ENCODE results near the gene NAGK. TPM values are rescaled to one million over a fixed set of nuclear protein-coding genes. Genes with fewer than 3 reads are reported as not detected.

NAGK gene
- total and polyA plus RNA-seq, 2 donors (not counting 3 experiments of a cell fraction or from before 2014, with no cell fraction given), result 130 to 184 TPM

GRCh38 chr2:71042287-71042686 lies 26.2 kb upstream of the NAGK start:
- Histone ChIP-seq H3K27ac (ENCODE audit: insufficient read depth, low read depth, low read length) (no peak overlapping the region), H3K27me3 (ENCODE audit: control insufficient read depth in 2 of 2, insufficient read depth in 2 of 2, low read length in 2 of 2) (no peaks in the 10 kb centered on the region), H3K4me3 (replicated peaks in 1 of 3; ENCODE audit: insufficient read depth in 1 of 3, low read depth in 1 of 3, low read length in 3 of 3) (no peak overlapping the region), H3K4me1 (ENCODE audit: control insufficient read depth, extremely low read depth, insufficient read depth, low read length) (no peaks in the 10 kb centered on the region), H2AFZ (ENCODE audit: low read depth, low read length) (no peak overlapping the region), H3K9me1 (replicated peaks; ENCODE audit: control insufficient read depth, extremely low read depth, insufficient read depth, low read length) (no peaks in the 10 kb centered on the region), H3K9me3 (replicated peaks; ENCODE audit: control insufficient read depth, insufficient read depth, low read length) (no peaks in the 10 kb centered on the region), H3K9ac (replicated peaks; ENCODE audit: extremely low read depth, insufficient read depth, low read length) (no peak overlapping the region), H3K4me2 (ENCODE audit: insufficient read depth, low read length) (no peak overlapping the region), H4K20me1 (replicated peaks; ENCODE audit: control insufficient read depth, extremely low read depth, insufficient read depth, low read length) (no peaks in the 10 kb centered on the region), H3K36me3 (ENCODE audit: control insufficient read depth in 2 of 2, extremely low read depth in 1 of 2, insufficient read depth in 2 of 2, low read length in 2 of 2) (no peaks in the 10 kb centered on the region), H3K79me2 (ENCODE audit: control insufficient read depth, insufficient read depth, low read length) (no peaks in the 10 kb centered on the region)
- intact Hi-C loops (cut with micrococcal nuclease), result no loop called here
- no peak for TF ChIP-seq GATA2 (IDR thresholded peaks at IDR 0.05; ENCODE audit: insufficient read depth, insufficient read length, low read depth, low read length)
- no peak for TF ChIP-seq JUN (IDR thresholded peaks at IDR 0.05; ENCODE audit: borderline replicate concordance, insufficient read depth, insufficient read length, low read depth)
- BruUV-seq (replicated peaks), result no TSS peak
- dilution Hi-C loops (cut with MboI; ENCODE audit: extremely low pct_ligation_motif_present, low sequenced_read_pairs), result no loop called here
- ChIA-PET CTCF (no interaction called here), POLR2A (no interaction called here)
- FAIRE-seq (no peak), DNase-seq (ENCODE audit: low read depth, low spot score) (no peak)

GRCh38 chr2:71043531-71044407 lies 24.7 kb upstream of the NAGK start:
- dilution Hi-C loops (cut with MboI; ENCODE audit: extremely low pct_ligation_motif_present, low sequenced_read_pairs), result no loop called here
- Histone ChIP-seq H3K9ac (replicated peaks; ENCODE audit: extremely low read depth, insufficient read depth, low read length) (no peak overlapping the region), H3K9me1 (replicated peaks; ENCODE audit: control insufficient read depth, extremely low read depth, insufficient read depth, low read length) (no peaks in the 10 kb centered on the region), H3K27me3 (ENCODE audit: control insufficient read depth in 2 of 2, insufficient read depth in 2 of 2, low read length in 2 of 2) (no peaks in the 10 kb centered on the region), H3K4me2 (ENCODE audit: insufficient read depth, low read length) (no peak overlapping the region), H4K20me1 (replicated peaks; ENCODE audit: control insufficient read depth, extremely low read depth, insufficient read depth, low read length) (no peaks in the 10 kb centered on the region), H3K79me2 (ENCODE audit: control insufficient read depth, insufficient read depth, low read length) (no peaks in the 10 kb centered on the region), H3K27ac (ENCODE audit: insufficient read depth, low read depth, low read length) (no peak overlapping the region), H3K9me3 (replicated peaks; ENCODE audit: control insufficient read depth, insufficient read depth, low read length) (no peaks in the 10 kb centered on the region), H3K4me1 (ENCODE audit: control insufficient read depth, extremely low read depth, insufficient read depth, low read length) (no peaks in the 10 kb centered on the region), H3K4me3 (replicated peaks in 1 of 3; ENCODE audit: insufficient read depth in 1 of 3, low read depth in 1 of 3, low read length in 3 of 3) (no peak overlapping the region), H3K36me3 (ENCODE audit: control insufficient read depth in 2 of 2, extremely low read depth in 1 of 2, insufficient read depth in 2 of 2, low read length in 2 of 2) (no peaks in the 10 kb centered on the region), H2AFZ (ENCODE audit: low read depth, low read length) (no peak overlapping the region)
- BruUV-seq (replicated peaks), result no TSS peak
- DNase-seq (ENCODE audit: low read depth, low spot score) (no peak), FAIRE-seq (no peak)
- ChIA-PET CTCF (no interaction called here), POLR2A (no interaction called here)
- intact Hi-C loops (cut with micrococcal nuclease), result no loop called here
- TF ChIP-seq EZH2 (IDR thresholded peaks at IDR 0.05; ENCODE audit: borderline replicate concordance, low read depth, low read length, severe bottlenecking) (no peak), CTCF (IDR thresholded peaks at IDR 0.05; ENCODE audit: extremely low read depth in 1 of 2, insufficient read depth in 1 of 2, low read depth in 1 of 2, low read length in 2 of 2) (no peak), MYC (IDR thresholded peaks at IDR 0.05; ENCODE audit: low read depth, low read length) (no peak), POLR2AphosphoS5 (IDR thresholded peaks at IDR 0.05; ENCODE audit: insufficient read depth, low read depth, low read length) (no peak), POLR2A (IDR thresholded peaks at IDR 0.05; ENCODE audit: low read depth, low read length) (no peak), MAX (IDR thresholded peaks at IDR 0.05; ENCODE audit: insufficient read depth, insufficient read length) (no peak), FOS (IDR thresholded peaks at IDR 0.05; ENCODE audit: borderline replicate concordance, insufficient read depth, low read length) (no peak), GATA2 (IDR thresholded peaks at IDR 0.05; ENCODE audit: insufficient read depth, insufficient read length, low read depth, low read length) (no peak)
